NT2/D1 (cell line): ENCODE results near the gene CRB1.

ENCODE experiments used
- DNase-seq: peaks from one replicate; pipeline ENCODE4 v3.0.0-alpha.2; 2011; ENCODE audit warnings: low read depth, low spot score
- H3K27me3 ChIP-seq: 2 replicates; pipeline ENCODE4 v1.6.0; 2011; ENCODE audit warnings: mild to moderate bottlenecking; ENCODE audit not compliant: insufficient read length, insufficient read depth
- H3K36me3 ChIP-seq: 2 replicates; pipeline ENCODE4 v1.6.1; 2011; ENCODE audit warnings: mild to moderate bottlenecking, low read length, mixed read lengths; ENCODE audit not compliant: insufficient read depth, insufficient read length
- H3K4me1 ChIP-seq: 2 replicates; pipeline ENCODE4 v1.5.1; 2011; ENCODE audit not compliant: insufficient read depth, insufficient read length
- H3K4me3 ChIP-seq: 2 replicates; pipeline ENCODE4 v1.5.1; 2011; ENCODE audit warnings: low read depth; ENCODE audit not compliant: insufficient read length
- H3K9ac ChIP-seq: 2 replicates; pipeline ENCODE4 v1.6.0; 2011; ENCODE audit warnings: low read depth; ENCODE audit not compliant: insufficient read length
- H3K9me3 ChIP-seq: 2 replicates; pipeline ENCODE4 v1.5.1; 2011; ENCODE audit warnings: mild to moderate bottlenecking, low read length; ENCODE audit not compliant: insufficient read depth
- SUZ12 ChIP-seq: IDR thresholded peaks from 2 replicates; pipeline ENCODE4 v1.6.1; 2011; ENCODE audit not compliant: insufficient read length, insufficient read depth; ENCODE audit errors: extremely low read depth
- YY1 ChIP-seq: IDR thresholded peaks from 2 replicates; pipeline ENCODE4 v1.6.1; 2011; ENCODE audit not compliant: insufficient read length, insufficient read depth
- ZNF274 ChIP-seq: IDR thresholded peaks from 2 replicates; pipeline ENCODE4 v1.6.1; 2011; ENCODE audit warnings: mild to moderate bottlenecking, low read depth, low read length

CRB1 gene

DNA sequence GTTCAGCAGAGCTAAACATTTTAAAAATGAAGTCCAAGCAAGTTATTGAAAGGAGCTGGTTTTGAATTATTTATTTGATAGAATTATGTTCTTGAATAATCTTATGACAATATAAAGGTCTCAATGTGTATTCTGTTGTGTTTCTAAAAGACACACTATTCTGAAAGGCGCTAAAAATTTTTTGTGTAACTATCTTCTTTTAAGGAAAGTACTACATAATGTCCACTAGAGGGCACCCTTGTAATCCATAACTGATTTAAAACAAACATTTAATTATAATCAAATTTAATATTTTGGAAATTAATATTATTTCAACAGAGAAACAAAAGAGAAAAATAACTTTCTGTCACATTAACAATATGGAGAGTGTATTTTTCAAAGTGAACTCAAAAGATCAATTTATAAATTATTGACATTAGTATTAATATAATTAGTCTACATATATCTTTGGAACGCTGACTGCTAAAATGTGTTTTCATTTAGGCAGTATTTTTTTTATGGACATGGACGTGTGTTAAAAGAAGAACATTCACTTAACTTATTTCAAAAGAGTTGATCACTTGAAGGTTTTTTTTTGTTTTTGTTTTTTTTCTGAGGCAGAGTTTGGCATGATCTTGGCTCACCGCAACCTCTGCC, 258.8 kb downstream of the CRB1 start:
- H3K9ac ChIP-seq, result no peak overlapping the region
- H3K9me3 ChIP-seq, result no peaks in the 10 kb centered on the region
- H3K4me3 ChIP-seq, result no peak overlapping the region
- no peaks in the 10 kb centered on the region for H3K27me3 ChIP-seq
- H3K36me3 ChIP-seq, result no peaks in the 10 kb centered on the region
- H3K4me1 ChIP-seq, result no peaks in the 10 kb centered on the region
- TF ChIP-seq YY1 (no peak), ZNF274 (no peak), SUZ12 (no peak)
- DNase-seq, result peak; percentile 22
